GM23338 (cell line): Measurements from ENCODE around the gene SLC7A14.

Experiments
- CREB1 ChIP-seq: fragments of 250-450 bp; sonication (Bioruptor Pico); IDR thresholded peaks from 2 replicates; pipeline ENCODE4 v1.5.0; 2020; ENCODE audit warnings: low read depth, mild to moderate bottlenecking, moderate library complexity
- CTCF ChIP-seq, 2 experiments: fragments of 200-600 bp in 1 of 2; sonication (generic) in 1 of 2; conservative IDR thresholded peaks; 2 replicates each; pipeline versions ENCODE4 v1.5.1 to v1.6.1; 2016 to 2017; ENCODE audit warnings: antibody characterized with exemption in 2 of 2, low read depth in 2 of 2, mild to moderate bottlenecking in 2 of 2, moderate library complexity in 1 of 2
- ETS1 ChIP-seq: IDR thresholded peaks from 2 replicates; pipeline ENCODE4 v1.6.1; 2016; ENCODE audit warnings: antibody characterized with exemption
- EZH2 ChIP-seq: fragments of 200-600 bp; sonication (generic); IDR thresholded peaks from one replicate; pipeline ENCODE4 v1.8.0; 2017; ENCODE audit warnings: antibody characterized with exemption, mild to moderate bottlenecking, low read depth; ENCODE audit not compliant: unreplicated experiment
- EZH2phosphoT487 ChIP-seq: fragments of 200-600 bp; sonication (generic); IDR thresholded peaks from one replicate; pipeline ENCODE4 v1.8.1; 2018; ENCODE audit warnings: antibody characterized with exemption; ENCODE audit not compliant: unreplicated experiment
- JUNB ChIP-seq: IDR thresholded peaks from one replicate; pipeline ENCODE4 v1.6.1; 2016; ENCODE audit warnings: antibody characterized with exemption; ENCODE audit not compliant: unreplicated experiment
- NANOG ChIP-seq: IDR thresholded peaks from 2 replicates; pipeline ENCODE4 v1.6.1; 2016; ENCODE audit warnings: antibody characterized with exemption, borderline replicate concordance
- POLR2AphosphoS5 ChIP-seq: IDR thresholded peaks from 2 replicates; pipeline ENCODE4 v1.6.1; 2016; ENCODE audit warnings: antibody characterized with exemption, low read depth
- STAT1 ChIP-seq: IDR thresholded peaks from one replicate; pipeline ENCODE4 v1.6.1; 2016; ENCODE audit warnings: antibody characterized with exemption; ENCODE audit not compliant: unreplicated experiment
- ZNF331 ChIP-seq: fragments of 250-450 bp; sonication (Bioruptor Pico); IDR thresholded peaks from 2 replicates; pipeline ENCODE4 v1.5.0; 2020; ENCODE audit warnings: low read depth, mild to moderate bottlenecking, moderate library complexity
- ZNF462 ChIP-seq: fragments of 250-450 bp; sonication (Bioruptor Pico); IDR thresholded peaks from 2 replicates; pipeline ENCODE4 v1.5.0; 2020; ENCODE audit warnings: mild to moderate bottlenecking, moderate library complexity
- TF ChIP-seq, protein P1 (sequence below): IDR thresholded peaks from one replicate; pipeline ENCODE4 v1.6.1; 2018; ENCODE audit warnings: antibody characterized with exemption; ENCODE audit not compliant: unreplicated experiment

DNA sequence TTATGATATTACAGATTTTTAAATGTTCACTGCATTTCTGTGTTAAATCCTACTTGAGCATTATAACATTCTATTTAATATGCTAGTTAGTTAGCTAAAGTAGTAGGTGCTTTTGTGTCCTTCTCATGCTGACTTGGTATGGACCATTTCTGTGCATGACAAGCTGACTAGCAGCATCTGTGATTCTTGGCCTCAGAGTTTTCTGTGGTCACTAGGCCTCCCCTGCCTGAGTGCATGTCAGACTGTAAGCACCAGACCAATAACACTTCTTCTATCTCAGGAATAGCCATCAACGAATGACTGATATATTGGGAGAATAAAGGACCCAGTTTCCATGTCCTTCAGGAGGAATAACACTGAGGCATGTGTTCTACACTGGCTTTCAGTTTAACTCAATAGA lies 22.6 kb upstream of the SLC7A14 start:
- no peak for TF ChIP-seq CREB1 (CRISPR knock-in tag)
- TF ChIP-seq CTCF (conservative IDR thresholded peaks at IDR 0.05; ENCODE audit: low read depth in 2 of 2): no peak
- TF ChIP-seq, protein P1, sequence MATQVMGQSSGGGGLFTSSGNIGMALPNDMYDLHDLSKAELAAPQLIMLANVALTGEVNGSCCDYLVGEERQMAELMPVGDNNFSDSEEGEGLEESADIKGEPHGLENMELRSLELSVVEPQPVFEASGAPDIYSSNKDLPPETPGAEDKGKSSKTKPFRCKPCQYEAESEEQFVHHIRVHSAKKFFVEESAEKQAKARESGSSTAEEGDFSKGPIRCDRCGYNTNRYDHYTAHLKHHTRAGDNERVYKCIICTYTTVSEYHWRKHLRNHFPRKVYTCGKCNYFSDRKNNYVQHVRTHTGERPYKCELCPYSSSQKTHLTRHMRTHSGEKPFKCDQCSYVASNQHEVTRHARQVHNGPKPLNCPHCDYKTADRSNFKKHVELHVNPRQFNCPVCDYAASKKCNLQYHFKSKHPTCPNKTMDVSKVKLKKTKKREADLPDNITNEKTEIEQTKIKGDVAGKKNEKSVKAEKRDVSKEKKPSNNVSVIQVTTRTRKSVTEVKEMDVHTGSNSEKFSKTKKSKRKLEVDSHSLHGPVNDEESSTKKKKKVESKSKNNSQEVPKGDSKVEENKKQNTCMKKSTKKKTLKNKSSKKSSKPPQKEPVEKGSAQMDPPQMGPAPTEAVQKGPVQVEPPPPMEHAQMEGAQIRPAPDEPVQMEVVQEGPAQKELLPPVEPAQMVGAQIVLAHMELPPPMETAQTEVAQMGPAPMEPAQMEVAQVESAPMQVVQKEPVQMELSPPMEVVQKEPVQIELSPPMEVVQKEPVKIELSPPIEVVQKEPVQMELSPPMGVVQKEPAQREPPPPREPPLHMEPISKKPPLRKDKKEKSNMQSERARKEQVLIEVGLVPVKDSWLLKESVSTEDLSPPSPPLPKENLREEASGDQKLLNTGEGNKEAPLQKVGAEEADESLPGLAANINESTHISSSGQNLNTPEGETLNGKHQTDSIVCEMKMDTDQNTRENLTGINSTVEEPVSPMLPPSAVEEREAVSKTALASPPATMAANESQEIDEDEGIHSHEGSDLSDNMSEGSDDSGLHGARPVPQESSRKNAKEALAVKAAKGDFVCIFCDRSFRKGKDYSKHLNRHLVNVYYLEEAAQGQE: no peak
- no peak for TF ChIP-seq NANOG
- TF ChIP-seq POLR2AphosphoS5: no peak
- TF ChIP-seq EZH2: no peak
- no peak for TF ChIP-seq JUNB
- no peak for TF ChIP-seq ETS1
- no peak for TF ChIP-seq EZH2phosphoT487
- no peak for TF ChIP-seq STAT1
- TF ChIP-seq ZNF462 (CRISPR knock-in tag): no peak
- TF ChIP-seq ZNF331 (CRISPR knock-in tag): no peak
